UCSD-AML1 (cell line): ENCODE measurements around the gene MRFAP1.

Source experiments
- DNase-seq: peaks from one replicate; lab custom pipeline; 2025; ENCODE audit not compliant: unreplicated experiment; lab: John Stamatoyannopoulos, UW

MRFAP1 gene

GRCh38 chr4:6689506-6689960 lies 49.0 kb downstream of the MRFAP1 start:
- no peak for DNase-seq
